ENCODE data around the gene GCN1.

GRCh38 chr12:120099738-120100137 is 94.8 kb downstream of the GCN1 start:
- TF ChIP-seq, protein P1, sequence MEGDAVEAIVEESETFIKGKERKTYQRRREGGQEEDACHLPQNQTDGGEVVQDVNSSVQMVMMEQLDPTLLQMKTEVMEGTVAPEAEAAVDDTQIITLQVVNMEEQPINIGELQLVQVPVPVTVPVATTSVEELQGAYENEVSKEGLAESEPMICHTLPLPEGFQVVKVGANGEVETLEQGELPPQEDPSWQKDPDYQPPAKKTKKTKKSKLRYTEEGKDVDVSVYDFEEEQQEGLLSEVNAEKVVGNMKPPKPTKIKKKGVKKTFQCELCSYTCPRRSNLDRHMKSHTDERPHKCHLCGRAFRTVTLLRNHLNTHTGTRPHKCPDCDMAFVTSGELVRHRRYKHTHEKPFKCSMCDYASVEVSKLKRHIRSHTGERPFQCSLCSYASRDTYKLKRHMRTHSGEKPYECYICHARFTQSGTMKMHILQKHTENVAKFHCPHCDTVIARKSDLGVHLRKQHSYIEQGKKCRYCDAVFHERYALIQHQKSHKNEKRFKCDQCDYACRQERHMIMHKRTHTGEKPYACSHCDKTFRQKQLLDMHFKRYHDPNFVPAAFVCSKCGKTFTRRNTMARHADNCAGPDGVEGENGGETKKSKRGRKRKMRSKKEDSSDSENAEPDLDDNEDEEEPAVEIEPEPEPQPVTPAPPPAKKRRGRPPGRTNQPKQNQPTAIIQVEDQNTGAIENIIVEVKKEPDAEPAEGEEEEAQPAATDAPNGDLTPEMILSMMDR (IDR thresholded peaks at IDR 0.05; ENCODE audit: extremely low read depth in 1 of 2, insufficient read depth in 1 of 2, low read depth in 1 of 2, low read length in 2 of 2) = no peak
- TF ChIP-seq POLR2AphosphoS5 (IDR thresholded peaks at IDR 0.05; ENCODE audit: insufficient read depth, low read depth, low read length) (no peak), EZH2 (IDR thresholded peaks at IDR 0.05; ENCODE audit: borderline replicate concordance, low read depth, low read length, severe bottlenecking) (no peak), MYC (IDR thresholded peaks at IDR 0.05; ENCODE audit: low read depth, low read length) (no peak), FOS (IDR thresholded peaks at IDR 0.05; ENCODE audit: borderline replicate concordance, insufficient read depth, low read length) (no peak)

All from endothelial cell of umbilical vein (primary cell).